ENCODE measurements around the gene SLC1A7.

GRCh38 chr1:53116307-53116810 is 26.1 kb downstream of the SLC1A7 start:
- TF ChIP-seq CTCF (IDR thresholded peaks at IDR 0.05) (no peak), POLR2A (IDR thresholded peaks at IDR 0.05) (no peak)

Measured in Peyer's patch (tissue), 4 donors.